Stimulated activated CD8-positive, alpha-beta memory T cell treated with anti-CD3 and anti-CD28 coated beads, Interleukin-7, amount 100 ng/mL, for 24 hours (primary cell): ENCODE data around the gene LTBP2.

Source experiments
- DNase-seq: peaks from one replicate; pipeline ENCODE4 v3.0.0-alpha.2; 2020; ENCODE audit warnings: low read depth

Gene LTBP2

DNA sequence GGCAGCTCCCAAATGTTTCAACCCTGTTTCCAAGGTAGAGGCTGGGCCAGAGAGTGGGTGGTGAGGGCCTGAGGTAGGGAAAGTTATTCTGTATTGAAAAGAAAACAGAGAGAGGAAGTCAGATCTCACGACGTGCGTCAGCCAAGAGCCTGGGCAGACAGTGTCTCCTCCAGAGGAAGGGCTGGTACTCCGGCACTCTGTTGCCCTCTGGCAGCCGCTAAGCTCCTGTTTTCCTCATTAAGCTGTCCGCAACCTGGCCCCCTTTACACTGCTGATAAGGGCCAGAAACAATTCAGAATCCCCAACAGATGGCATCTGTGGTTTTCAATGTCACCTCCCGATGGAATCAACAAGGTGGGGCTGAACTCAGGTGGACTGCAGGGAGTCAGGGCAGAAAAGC lies 26.0 kb upstream of the LTBP2 start:
- no peak for DNase-seq

DNA sequence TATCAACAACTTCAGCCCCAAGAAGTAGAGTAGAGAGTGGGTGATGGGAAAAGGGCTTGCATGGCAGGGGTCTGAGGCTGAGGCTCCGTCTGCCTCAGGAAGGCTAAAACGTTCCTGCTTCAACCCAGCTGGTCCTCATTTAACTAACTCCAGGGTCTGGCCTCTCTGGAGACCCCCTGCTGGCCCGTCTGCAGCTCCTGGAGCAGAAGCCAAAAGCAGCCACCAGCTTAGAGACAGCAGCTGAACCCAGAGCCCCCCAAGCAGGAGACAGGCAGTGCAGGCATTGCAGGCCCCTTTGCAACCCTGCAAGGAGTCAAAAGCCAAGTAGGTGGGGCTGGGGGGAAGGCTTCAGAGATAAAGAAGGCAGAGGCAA lies 25.1 kb upstream of the LTBP2 start:
- no peak for DNase-seq

DNA sequence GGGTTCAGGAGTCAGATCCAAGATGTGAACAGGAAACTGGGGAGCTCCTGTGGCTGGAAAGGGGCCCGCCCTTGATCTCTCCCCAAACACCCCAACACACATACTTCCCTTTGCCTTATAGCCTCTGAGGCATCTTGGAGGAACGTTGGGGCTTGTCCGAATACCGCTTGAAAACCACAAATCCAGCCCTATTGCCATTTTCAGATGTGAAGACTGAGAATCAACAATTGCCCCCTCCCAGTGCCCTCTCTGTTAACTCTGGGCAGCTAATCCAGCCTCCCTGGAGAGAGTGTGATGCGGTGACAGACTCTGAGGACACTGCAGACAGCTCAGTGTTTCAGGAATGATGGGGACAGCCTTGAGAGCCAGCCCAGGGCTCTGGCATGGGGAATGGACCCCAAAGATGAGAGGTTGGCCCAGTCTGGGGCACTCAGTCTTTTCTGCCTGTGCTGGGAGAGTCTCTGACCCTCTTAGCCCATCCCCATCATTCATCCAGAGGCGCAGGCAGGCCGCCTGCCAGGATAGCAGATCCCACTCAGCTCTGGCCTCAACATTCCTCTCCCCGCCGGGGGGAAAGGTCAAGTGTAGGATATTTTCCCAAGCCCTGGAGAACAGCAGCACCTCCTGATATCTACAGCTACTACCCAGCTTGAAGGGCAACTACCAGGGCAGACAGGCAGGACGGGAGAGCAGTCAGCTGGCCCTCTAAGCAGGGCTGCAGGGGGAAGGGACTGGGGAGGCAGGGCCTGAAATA lies 24.6 kb upstream of the LTBP2 start:
- DNase-seq = no peak

DNA sequence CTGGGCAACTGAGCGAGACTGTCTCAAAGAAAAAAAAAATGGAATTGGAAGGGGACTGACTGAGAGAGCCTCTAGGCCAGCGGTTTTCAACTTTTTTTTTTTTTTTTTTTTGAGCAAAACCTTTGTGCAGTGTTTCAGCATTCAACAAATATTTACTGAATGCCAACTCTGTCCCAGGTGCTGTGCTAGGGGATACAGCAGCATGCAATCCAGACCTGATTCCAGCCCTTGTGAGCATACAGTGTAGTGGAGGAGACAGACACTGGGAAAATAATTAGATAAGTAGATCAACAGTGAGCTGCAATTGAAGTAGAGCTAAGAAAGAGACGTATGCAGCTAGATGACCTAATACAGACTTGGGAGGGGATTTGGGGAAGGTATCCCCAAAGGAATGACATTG lies 23.8 kb upstream of the LTBP2 start:
- no peak for DNase-seq

DNA sequence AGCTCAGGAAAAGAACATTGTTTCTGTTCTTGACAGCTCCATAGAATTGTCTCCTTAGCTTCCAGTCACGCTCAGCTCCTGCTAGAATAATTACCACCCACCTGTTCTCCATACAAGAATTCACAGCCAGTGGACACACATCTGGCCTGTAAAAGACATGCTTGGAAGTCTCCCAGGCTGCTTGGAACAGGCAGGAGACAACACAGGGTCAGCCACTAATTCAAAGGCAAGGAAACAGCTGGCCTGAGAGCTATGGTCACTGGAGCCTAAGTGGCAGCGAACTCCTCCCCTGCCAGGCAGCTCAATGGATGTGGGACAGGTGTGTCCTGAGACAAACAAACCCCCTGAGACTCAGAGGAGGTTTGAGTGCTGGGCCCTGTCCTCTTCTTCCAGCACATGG lies 22.9 kb upstream of the LTBP2 start:
- no peak for DNase-seq

DNA sequence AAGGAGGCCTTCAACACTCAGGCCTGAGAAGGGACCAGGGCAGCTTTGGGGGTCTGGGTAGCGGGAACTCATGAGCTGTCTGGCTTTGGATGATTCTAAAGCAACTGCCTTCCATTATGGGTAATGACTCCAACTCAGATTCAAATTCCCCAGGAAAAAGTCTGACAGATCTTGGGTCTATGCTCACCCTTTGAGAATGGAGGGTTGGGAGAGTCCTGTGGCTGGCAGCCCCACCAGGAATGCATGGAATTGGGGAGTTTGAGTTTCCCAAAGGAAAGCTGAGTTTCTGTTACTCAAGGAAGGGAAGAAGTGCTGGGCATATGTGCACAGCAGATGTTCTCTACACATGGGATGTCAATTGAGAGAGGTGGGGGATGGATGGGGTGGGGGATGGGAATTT lies 22.4 kb upstream of the LTBP2 start:
- DNase-seq = no peak

DNA sequence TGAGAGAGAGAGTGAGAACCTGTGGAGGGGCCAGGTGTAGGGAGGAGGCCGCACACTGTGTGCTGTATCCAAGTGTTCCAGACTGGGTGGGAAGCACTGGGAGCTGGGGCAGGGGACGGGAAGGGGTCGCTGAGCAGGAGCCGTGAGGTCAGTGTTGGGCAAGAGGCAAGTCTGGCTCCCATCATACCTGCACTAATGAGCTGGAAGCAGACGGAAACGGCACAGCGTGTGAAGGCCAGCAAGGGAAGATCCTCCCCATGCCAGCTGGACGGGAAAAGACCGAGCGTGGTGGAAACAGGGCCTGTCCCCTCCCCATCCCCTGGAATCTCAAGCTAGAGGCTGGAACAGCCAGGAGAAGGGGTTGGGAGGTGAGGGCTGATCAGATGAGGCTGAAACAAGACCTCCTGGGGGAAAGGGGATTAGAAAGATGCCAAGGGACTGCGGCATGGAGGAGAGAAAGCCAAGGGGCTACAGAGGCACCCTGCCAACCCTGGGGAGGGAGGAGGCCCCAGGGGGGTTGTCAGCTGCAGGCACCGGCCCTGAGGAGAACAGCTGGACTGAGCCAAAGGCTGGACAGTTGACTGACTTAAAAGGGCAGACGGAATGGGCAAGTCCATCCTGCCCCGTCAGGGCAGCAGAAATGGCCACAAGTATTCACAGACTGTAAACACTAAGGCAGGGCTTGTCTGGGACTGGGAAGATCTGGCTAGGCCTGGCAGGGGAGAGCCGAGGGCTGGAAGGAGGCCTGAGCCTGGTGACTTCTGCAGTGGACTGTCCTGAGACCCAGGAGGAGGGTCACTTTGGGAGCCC lies 19.0 kb upstream of the LTBP2 start:
- no peak for DNase-seq

DNA sequence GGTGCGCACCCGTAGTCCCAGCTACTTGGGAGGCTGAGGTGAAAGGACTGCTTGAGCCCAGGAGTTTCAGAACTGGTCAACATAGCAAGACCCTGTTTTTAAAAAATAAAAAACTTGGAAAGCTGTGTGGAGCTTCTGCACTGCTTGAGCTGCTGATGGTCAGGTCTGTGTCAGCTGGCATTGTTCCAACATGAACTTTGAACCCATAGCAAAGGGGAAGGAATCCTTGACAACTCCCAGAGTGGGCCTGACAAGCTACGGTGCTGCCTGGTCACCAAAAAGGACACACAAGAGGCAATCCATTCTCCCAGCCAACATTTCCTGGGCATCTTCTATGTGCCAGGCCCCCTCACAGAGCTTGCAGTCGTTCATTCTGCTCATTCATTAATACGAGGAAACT lies 16.4 kb upstream of the LTBP2 start:
- DNase-seq = no peak

DNA sequence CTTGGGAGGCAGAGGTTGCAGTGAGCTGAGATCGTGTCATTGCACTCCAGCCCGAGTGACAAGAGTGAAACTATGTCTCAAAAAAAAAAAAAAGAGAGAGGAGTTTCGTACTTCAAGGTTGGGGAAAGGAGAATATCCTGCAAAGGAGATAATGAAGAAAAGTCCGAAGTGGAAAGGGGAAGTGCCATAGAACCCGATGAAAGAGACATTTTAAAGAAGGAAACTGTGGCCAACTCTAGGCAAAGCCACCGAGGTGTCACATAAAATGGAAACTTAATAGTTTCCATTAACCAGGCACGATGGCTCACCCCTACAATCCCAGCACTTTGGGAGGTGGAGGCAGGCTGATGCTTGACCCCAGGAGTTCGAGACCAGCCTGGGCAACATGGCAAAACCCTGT lies 15.0 kb upstream of the LTBP2 start:
- DNase-seq = no peak

DNA sequence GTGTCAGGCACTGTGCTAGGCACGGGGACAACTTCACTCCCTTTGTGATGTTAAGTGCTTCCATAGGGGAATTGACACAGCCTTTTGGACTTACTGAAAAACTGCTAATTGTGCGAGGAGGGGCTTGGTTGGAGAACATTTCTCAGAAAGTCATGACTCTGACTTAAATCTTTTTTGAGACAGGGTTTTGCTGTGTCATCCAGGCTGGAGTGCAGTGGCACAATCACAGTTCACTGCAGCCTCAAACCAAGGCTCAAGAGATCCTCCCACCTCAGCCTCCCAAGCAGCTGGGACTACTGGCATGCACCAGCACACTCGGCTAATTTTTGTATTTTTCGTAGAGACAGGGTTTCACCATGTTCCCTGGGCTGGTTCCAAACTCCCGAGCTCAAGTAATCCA lies 10.2 kb upstream of the LTBP2 start:
- DNase-seq = no peak

DNA sequence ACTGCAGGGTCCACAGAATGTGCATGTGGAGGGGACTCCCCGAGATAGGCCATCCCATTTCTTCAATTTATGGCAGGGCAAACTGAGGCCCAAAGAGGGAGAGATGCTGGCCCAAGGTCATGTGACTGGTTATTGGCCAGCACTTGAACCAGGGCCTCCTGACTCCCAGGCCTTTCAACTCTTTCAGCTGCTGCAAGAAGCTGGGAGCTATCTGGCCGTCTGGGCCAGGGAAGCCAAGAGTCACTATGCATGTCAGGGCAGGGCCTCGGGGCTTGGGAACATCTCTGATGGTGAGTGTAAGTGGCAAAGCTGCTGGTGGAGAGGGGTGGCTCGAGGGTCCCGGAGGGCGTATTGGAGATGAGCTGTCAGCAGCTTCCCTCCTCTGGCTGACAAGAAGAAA lies 9.5 kb upstream of the LTBP2 start:
- no peak for DNase-seq

DNA sequence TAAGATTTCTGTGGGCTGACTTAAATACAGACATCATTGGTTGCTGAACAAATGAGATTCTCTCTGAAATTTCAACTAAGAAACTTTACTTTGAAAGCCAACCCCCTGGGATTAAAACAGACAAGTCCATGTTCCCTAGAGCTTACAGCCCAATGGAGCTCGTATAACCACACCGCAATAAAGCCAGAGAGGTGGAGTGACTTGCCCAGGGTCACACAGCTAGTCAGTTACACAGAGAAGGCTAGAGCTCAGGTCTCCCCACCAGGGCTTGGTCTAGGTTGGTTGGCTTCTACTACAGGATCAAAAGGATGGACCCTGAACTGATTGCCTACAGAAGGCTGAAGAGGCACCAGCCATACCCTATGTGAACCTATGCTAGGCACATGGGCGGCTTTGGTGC lies 8.9 kb upstream of the LTBP2 start:
- no peak for DNase-seq

DNA sequence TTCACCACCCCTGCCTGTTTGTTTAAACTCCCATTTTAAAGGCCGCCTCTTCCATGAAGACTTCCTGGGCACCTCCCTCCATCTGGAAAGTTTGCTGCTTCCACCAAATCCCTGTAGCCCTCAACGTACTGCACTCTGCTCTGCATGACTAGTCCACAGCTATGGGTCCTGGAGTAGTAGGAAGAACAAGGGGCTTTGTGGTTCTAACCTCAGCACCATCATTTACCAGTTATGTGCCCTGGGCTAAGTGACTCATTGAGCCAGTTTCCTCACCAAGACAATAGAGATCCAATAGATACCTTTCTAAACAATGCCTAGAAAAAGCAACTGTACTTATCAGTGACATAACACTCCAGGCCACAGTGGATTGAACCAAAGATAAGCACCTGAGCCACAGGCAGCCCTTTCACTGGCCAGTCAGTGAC lies 8.5 kb upstream of the LTBP2 start:
- DNase-seq = no peak

DNA sequence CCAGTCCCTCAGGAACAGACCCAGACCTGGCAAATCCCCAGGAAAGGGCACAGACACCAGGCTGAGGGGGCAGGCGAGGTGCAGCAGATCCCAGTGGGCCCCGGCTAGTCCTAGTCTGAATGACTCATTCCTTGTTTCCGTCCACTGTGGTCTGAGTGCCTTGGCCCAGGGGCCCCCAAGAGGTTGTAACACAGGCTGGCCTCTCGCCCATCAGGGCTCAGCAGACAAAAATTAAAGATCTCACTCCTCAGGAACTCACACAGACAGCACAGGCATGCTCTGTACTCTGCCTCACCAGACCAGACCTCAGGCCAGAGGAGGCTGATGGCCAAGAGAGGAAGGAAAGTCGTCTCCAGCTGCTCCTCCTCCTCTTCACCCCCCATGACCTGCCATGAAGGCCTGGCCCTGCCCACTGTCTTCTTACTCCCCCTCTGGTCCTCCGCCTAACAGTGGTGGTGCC lies 7.7 kb upstream of the LTBP2 start:
- DNase-seq = no peak

DNA sequence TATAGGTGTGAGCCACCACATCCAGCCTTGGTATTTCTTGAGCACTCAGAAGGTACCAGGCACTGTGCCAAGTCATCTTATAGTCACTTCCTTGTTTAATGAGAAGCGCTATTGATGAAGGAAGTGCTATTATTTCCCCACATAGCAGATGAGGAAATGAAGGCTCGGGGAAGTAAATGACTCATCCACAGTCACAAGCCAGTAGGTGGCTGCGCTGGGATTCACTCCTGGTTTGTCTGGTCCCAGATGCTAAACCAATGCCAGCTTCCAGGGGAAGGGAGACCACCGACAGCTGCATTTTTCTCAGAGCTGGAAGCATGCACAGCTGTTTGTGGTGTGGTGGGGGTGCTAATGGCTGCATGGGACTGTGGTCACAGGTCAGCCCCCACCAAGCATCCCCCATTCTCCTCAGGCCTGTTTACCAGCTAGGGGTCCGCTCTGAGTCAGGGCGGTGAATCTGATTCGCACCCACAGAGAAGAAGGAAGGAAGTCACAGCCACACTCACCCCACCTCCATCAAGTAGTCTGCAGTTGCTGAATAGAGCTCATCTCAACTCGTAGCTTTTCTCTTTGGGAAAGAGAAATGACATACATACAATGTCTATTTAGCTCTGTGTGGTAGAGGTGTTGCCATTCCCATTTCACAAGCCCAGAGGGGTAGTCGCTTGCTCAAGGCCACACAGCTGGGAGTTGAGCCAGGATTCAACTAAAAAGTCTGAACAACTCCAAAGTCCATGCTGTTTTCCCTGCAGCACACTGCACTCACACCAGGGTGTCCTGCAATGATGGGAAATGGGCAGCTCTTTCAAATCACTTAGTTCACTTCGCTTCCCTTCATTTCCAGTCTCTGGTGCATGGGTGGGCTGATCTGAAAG lies 6.3 kb upstream of the LTBP2 start:
- peak; percentile 42 for DNase-seq

DNA sequence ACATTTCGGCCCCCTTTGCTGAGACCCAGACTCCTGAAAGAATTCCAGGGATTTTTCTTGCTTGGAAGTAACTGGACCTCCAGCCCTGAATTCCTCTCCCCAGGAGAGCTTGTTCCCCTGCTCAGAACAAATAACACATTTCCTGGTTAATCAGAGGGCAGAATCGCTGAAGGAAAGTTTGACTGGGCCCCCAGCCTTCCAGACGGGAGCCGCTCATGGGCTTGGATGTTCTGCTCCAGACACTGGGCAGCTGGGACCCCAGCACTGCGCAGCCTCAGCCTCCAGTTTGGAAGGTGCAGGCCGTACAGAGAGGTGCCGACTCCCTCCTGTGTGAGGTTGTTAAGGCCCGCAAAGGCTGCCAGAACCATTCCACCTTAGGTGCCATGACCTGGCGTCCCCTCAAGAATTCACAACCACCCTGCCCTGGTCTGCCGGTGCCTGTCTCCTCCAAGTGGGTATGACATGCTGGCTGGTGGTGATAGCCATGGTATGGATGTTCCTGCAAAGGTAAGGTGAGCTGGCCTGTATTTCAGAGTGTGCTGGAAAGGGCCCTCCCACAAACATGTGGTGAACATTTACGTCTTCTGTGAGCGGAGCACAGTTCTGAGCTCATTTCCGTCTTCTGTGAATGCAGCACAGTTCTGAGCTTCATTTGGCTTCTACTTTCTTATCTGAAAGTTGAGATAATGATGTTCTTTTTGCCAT lies 5.1 kb upstream of the LTBP2 start:
- no peak for DNase-seq

DNA sequence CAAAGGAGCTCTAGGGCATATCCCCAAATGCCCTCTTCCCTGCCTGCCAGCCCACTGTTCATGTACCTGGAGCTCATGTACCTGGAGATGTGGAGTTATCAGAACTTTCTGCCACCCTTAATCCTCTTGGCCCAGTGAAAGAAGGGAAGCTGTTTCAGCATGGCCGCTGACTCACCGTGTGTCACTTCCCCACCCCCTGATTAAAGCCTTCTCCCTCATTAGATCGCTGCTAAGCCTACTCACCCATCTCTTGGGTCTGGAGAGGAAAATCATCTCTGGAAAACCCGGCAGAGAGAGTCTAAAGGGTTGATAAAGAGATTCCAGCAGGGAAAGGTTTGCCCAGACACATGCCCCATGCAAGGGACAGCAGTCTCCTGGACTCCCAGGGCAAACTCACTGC lies 4.5 kb upstream of the LTBP2 start:
- no peak for DNase-seq

DNA sequence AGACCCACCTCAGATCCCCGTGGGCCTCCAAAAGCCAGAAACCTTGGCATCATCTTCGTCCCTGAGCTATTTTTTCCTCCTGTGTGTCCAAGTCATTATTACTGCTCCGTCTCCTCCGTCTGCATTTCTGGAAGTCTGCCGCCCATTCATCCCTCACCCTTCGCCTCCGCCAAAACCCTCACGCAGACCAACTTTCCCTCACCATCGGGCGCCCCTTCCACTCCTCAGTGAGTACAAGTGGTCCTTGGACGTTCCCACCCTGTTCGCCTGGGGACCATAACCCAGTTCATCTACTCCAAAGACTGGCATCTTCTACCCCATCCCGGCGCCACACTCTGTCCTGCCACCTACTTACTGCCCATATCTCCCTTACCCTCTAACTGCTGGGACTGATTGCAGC lies 3.7 kb upstream of the LTBP2 start:
- DNase-seq = no peak

DNA sequence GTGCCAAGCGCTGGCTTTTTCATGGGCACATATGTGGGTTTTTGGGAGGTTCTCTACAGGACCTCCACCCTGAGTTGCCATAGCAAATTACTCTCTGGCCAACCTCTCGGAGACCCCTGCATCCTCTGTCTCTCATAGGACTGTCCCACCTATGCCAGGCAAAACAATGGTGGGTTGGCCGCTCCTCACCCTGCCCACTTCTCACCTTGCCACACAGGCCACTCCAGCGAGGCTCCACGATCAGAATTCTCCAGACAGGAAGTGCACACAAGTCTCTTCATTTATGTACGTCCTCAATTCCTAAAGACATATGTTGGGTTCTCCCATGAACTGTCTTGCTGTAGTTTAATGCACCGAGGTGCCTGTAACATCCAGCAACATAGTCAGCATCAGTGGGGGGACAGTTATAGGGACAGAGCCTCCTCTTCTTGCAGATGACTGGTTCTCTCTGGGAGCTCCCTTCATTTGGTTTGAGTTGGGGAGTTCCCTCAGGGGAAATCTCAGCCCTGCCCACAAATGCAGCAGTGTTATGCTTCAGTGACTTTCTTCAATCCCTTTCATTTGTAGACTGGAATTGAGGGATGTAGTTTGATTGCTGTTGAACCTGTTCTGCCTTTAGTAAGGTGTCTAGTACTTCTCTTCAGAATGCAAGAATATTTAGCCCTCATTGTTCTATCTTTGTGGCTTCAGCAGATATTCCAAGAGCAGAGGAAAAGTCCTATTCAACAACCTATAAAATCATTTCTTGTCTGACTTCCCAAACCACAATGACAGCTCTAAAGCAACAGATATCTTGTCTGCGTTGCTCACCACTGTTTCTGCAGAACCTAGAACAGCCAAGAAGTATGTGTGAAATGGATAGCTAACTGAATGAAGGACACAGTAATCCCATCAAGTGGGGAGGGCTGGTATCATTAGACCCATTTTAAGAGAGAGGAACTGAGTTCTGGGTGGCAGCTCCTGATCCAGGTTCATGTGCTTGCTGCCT lies 2.8 kb upstream of the LTBP2 start:
- no peak for DNase-seq

DNA sequence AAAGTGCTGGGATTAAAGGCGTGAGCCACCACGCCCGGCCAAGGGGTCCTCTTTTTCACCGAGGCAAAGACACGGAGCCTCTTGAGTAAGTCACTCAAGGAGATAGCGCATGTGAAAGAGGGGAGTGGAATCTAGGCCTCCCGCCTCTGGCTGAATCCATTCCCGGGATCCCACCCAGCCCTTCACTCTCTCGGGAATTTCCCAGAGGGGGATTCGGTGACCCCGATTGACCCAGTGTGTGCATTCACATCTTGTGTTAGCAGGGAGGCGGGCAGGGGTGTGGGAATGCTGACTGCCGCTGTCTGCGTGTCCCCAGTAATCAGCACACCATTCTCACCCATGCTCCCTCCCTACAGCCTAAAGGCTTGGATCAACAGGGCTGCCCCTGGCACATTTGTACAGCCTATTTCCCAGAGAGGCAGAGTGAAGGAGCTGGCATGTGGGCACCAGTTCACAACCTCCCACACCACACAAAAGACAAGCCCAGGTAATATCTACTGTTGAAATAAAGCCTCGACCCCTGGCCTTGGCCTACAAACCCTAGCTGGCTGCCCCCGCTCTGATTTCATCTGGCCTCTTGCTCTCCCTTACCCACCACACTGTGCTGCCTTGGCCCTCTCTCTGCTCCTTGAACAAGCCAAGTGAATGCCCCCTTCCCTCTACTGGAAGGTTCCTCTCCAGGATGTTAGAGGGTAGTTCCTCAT lies 1.3 kb upstream of the LTBP2 start:
- DNase-seq = no peak
